Adipocyte (in vitro differentiated cells): ENCODE data around the gene OIP5.
A peak's percentile ranks its signal among the peaks of the same experiment; 100 is the strongest.
"Not testable (repeated sequence)": the region's sequence is repeated elsewhere in the genome, so short reads cannot be mapped to it uniquely, and the experiment has no call there.

Source experiments
- DNase-seq: peaks from one replicate; pipeline ENCODE4 v3.0.0-alpha.2; 2015; ENCODE audit warnings: low read depth
- H3K27me3 ChIP-seq: replicated peaks from 2 replicates; pipeline ENCODE4 v1.7.0; 2013; ENCODE audit warnings: mild to moderate bottlenecking, low read length, moderate library complexity; ENCODE audit not compliant: control insufficient read depth, insufficient read depth
- H3K36me3 ChIP-seq: 2 replicates; pipeline ENCODE4 v1.7.0; 2013; ENCODE audit warnings: low read length, mild to moderate bottlenecking, moderate library complexity; ENCODE audit not compliant: control insufficient read depth, insufficient read depth, severe bottlenecking
- H3K4me1 ChIP-seq: 2 replicates; pipeline ENCODE4 v1.7.0; 2013; ENCODE audit warnings: mild to moderate bottlenecking, low read length, moderate library complexity; ENCODE audit not compliant: control insufficient read depth, insufficient read depth
- H3K4me3 ChIP-seq: 2 replicates; pipeline ENCODE4 v1.7.0; 2013; ENCODE audit warnings: mild to moderate bottlenecking, low read length, moderate library complexity
- H3K9ac ChIP-seq: 2 replicates; pipeline ENCODE4 v1.7.0; 2013; ENCODE audit warnings: mild to moderate bottlenecking, low read length, moderate library complexity
- H3K9me3 ChIP-seq: 2 replicates; pipeline ENCODE4 v1.7.0; 2013; ENCODE audit warnings: mild to moderate bottlenecking, low read length, moderate library complexity; ENCODE audit not compliant: control insufficient read depth

OIP5 gene

GRCh38 chr15:41281236-41281635, 51.2 kb downstream of the OIP5 start:
- no peak overlapping the region for H3K4me3 ChIP-seq
- peak; percentile 80 for DNase-seq
- H3K36me3 ChIP-seq = peaks cover 56% of the 10 kb centered on the region
- H3K4me1 ChIP-seq = peaks cover 27% of the 10 kb centered on the region
- no peaks in the 10 kb centered on the region for H3K9me3 ChIP-seq
- H3K27me3 ChIP-seq = no peaks in the 10 kb centered on the region
- H3K9ac ChIP-seq = no peak overlapping the region

GRCh38 chr15:41279535-41280283, 52.7 kb downstream of the OIP5 start:
- DNase-seq = no peak
- Histone ChIP-seq H3K4me1 (peaks cover 17% of the 10 kb centered on the region), H3K27me3 (no peaks in the 10 kb centered on the region), H3K9ac (no peak overlapping the region), H3K4me3 (no peak overlapping the region), H3K9me3 (no peaks in the 10 kb centered on the region), H3K36me3 (peaks cover 59% of the 10 kb centered on the region)

GRCh38 chr15:41278319-41278718, 54.1 kb downstream of the OIP5 start:
- no peaks in the 10 kb centered on the region for H3K27me3 ChIP-seq
- H3K4me3 ChIP-seq = no peak overlapping the region
- H3K36me3 ChIP-seq = peaks cover 72% of the 10 kb centered on the region
- DNase-seq = no peak
- peaks cover 16% of the 10 kb centered on the region for H3K4me1 ChIP-seq
- no peaks in the 10 kb centered on the region for H3K9me3 ChIP-seq
- no peak overlapping the region for H3K9ac ChIP-seq

- peaks cover 78% of the 10 kb centered on the region for H3K36me3 ChIP-seq
- no peak overlapping the region for H3K9ac ChIP-seq
- no peak for DNase-seq
- no peaks in the 10 kb centered on the region for H3K9me3 ChIP-seq
- H3K4me3 ChIP-seq = no peak overlapping the region
- H3K27me3 ChIP-seq = no peaks in the 10 kb centered on the region
- peaks cover 9% of the 10 kb centered on the region for H3K4me1 ChIP-seq
These were observed 55.6 kb downstream of the OIP5 start for GRCh38 chr15:41276831-41277230.

GRCh38 chr15:41269887-41270286, 62.5 kb downstream of the OIP5 start:
- no peaks in the 10 kb centered on the region for H3K4me1 ChIP-seq
- no peak overlapping the region for H3K9ac ChIP-seq
- peaks cover 81% of the 10 kb centered on the region for H3K36me3 ChIP-seq
- DNase-seq = no peak
- no peaks in the 10 kb centered on the region for H3K27me3 ChIP-seq
- H3K9me3 ChIP-seq = no peaks in the 10 kb centered on the region
- H3K4me3 ChIP-seq = no peak overlapping the region

- Histone ChIP-seq H3K27me3 (no peaks in the 10 kb centered on the region), H3K9me3 (no peaks in the 10 kb centered on the region), H3K4me1 (peaks cover 35% of the 10 kb centered on the region), H3K4me3 (no peak overlapping the region), H3K9ac (no peak overlapping the region), H3K36me3 (peaks cover 66% of the 10 kb centered on the region)
- DNase-seq = peak; percentile 55
These were observed 68.5 kb downstream of the OIP5 start for GRCh38 chr15:41263891-41264351.

GRCh38 chr15:41262571-41262970, 69.8 kb downstream of the OIP5 start:
- DNase-seq = no peak
- Histone ChIP-seq H3K9me3 (no peaks in the 10 kb centered on the region), H3K9ac (no peak overlapping the region), H3K36me3 (peaks cover 64% of the 10 kb centered on the region), H3K4me1 (peaks cover 49% of the 10 kb centered on the region), H3K27me3 (no peaks in the 10 kb centered on the region), H3K4me3 (no peak overlapping the region)

- Histone ChIP-seq H3K36me3 (peaks cover 52% of the 10 kb centered on the region), H3K4me1 (peaks cover 65% of the 10 kb centered on the region)
- not testable (repeated sequence) for H3K27me3 ChIP-seq, H3K4me3 ChIP-seq, H3K9ac ChIP-seq, DNase-seq, H3K9me3 ChIP-seq
These were observed 71.5 kb downstream of the OIP5 start for GRCh38 chr15:41260924-41261323.

- no peak for DNase-seq
- H3K36me3 ChIP-seq = peaks cover 52% of the 10 kb centered on the region
- H3K4me3 ChIP-seq = no peak overlapping the region
- H3K9me3 ChIP-seq = no peaks in the 10 kb centered on the region
- H3K27me3 ChIP-seq = no peaks in the 10 kb centered on the region
- H3K4me1 ChIP-seq = peaks cover 70% of the 10 kb centered on the region
- peak overlapping the region; percentile 76 for H3K9ac ChIP-seq
These were observed 72.7 kb downstream of the OIP5 start for GRCh38 chr15:41259546-41260189.
